GM12875 (cell line): ENCODE results near the gene ZNF407.

Source experiments
- H3K4me3 ChIP-seq: one replicate; pipeline ENCODE4 v1.5.1; 2011; ENCODE audit warnings: low read depth, low read length, control low read depth
- TF ChIP-seq, protein P1 (sequence below): IDR thresholded peaks from 2 replicates; pipeline ENCODE4 v1.5.1; 2011; ENCODE audit warnings: low read depth, mild to moderate bottlenecking, control low read depth, inconsistent platforms, low read length, moderate library complexity, borderline replicate concordance; ENCODE audit not compliant: insufficient read depth

ZNF407 gene

DNA sequence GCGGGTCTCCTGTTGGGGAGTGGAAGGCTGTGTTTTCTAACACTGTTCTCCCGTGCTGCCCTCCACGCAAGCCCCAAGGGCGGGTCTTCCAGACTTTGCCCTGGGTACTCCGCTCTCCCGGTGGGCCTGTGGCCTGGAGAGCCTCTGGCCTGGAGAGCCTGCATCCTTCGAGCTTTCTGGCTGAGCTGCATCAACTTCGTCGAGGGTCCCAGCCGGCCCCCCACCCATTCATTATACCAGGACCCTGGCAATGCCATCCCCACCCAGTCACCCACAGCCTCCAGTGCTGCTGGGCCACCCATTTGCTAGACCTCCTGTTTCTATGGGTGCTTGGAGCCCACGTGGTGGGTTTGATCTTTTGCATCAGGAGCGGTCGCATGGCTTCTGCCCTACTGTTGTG, 509.1 kb downstream of the ZNF407 start:
- TF ChIP-seq, protein P1, sequence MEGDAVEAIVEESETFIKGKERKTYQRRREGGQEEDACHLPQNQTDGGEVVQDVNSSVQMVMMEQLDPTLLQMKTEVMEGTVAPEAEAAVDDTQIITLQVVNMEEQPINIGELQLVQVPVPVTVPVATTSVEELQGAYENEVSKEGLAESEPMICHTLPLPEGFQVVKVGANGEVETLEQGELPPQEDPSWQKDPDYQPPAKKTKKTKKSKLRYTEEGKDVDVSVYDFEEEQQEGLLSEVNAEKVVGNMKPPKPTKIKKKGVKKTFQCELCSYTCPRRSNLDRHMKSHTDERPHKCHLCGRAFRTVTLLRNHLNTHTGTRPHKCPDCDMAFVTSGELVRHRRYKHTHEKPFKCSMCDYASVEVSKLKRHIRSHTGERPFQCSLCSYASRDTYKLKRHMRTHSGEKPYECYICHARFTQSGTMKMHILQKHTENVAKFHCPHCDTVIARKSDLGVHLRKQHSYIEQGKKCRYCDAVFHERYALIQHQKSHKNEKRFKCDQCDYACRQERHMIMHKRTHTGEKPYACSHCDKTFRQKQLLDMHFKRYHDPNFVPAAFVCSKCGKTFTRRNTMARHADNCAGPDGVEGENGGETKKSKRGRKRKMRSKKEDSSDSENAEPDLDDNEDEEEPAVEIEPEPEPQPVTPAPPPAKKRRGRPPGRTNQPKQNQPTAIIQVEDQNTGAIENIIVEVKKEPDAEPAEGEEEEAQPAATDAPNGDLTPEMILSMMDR = no peak

GRCh38 chr18:75107196-75107930, 509.7 kb downstream of the ZNF407 start:
- TF ChIP-seq, protein P1 = no peak
- no peak overlapping the region for H3K4me3 ChIP-seq

More for the DNA sequence above, 509.1 kb downstream of the ZNF407 start:
- H3K4me3 ChIP-seq = no peak overlapping the region

- H3K4me3 ChIP-seq = no peak overlapping the region
- TF ChIP-seq, protein P1 = no peak
Measured at GRCh38 chr18:75107931-75108276, 510.2 kb downstream of the ZNF407 start.

DNA sequence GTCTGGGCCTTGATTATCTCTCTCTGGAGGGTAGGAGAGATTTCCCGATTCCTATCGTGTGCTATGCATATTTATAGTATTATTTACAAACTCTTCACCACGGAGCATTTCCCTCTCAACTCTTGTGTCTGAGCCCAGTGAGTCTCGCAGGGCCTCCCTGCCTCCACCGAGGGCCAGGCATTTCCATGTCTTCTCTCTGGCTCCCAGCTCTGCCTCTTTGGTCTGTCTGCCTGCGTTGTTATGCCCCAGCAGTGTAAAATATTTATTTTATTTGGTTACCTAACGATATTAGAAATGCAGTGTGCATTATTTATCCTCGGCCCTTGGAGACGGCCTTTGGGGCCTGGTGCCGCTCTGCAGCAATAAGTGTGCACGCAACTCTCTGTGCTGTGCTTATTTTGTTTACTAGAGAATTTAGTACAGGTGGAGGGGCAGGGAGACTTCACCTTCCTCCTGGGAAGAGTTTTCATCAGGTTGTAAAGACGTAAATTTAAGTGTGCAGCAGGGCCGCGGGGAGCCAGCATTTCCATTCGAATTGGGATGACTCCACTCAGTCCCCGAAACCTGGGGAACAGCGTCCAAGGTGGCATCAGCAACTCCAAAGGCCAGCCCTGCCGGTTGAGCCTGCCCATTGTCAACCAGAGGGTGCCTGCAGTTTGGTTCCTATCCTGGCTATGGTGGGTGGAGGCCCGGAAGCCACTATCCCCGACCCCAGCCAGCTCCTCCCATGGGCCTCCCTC, 511.1 kb downstream of the ZNF407 start:
- H3K4me3 ChIP-seq = no peak overlapping the region

GRCh38 chr18:75109319-75109691, 511.6 kb downstream of the ZNF407 start:
- TF ChIP-seq, protein P1 = no peak
- no peak overlapping the region for H3K4me3 ChIP-seq

More for the DNA sequence above, 511.1 kb downstream of the ZNF407 start:
- TF ChIP-seq, protein P1 = no peak

GRCh38 chr18:75109819-75110218, 512.1 kb downstream of the ZNF407 start:
- TF ChIP-seq, protein P1 = no peak

DNA sequence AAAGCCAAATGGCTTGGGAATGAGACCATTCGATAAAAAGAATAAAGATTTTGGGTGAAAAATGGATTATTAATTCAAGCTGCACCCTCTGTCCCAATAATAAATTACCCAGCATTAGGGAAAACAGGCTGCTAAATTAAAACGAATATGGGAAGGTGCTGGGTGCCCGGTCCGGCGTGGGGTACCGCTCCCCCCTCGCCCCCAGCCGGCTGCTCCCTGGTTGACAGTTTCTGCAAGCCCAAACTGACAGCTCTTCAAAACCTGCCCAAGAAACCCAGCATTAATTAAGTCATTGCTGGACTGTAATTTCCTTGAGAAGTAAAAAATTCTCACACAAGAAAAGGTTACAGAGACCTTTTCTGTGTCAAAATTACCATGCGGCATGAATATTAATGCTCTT, 512.6 kb downstream of the ZNF407 start:
- TF ChIP-seq, protein P1 = no peak
- no peak overlapping the region for H3K4me3 ChIP-seq

More at GRCh38 chr18:75109819-75110218, 512.1 kb downstream of the ZNF407 start:
- H3K4me3 ChIP-seq = no peak overlapping the region
